Sciatic nerve (tissue), 2 donors: ENCODE measurements around the gene DESI2. TPM values are rescaled to one million over a fixed set of nuclear protein-coding genes. Genes with fewer than 3 reads are reported as not detected.

Experiments used
- ATAC-seq: fragments of 200-7000 bp; cut with Tn5 transposase; one replicate; pipeline ENCODE4 v1.9.1; 2020; ENCODE audit warnings: mild to moderate bottlenecking, moderate library complexity
- DNase-seq: peaks from one replicate; pipeline ENCODE4 v3.0.0-alpha.2; 2020; ENCODE audit warnings: low spot score
- intact Hi-C: fragments of 100-400 bp; cut with DNase I; formaldehyde crosslinking; loops from one replicate; pipeline ENCODE4 v1.14.2; 2022
- total RNA-seq: library from RNA; stranded (reverse); fragmentation: NEBNext Ultra II Directional; extraction: Animal tissue kit (Norgen Biotek cat#: 25700); gene quantifications from one replicate; pipeline ENCODE4 v1.2.1, GENCODE V29; 2021
- donor health status: DM: no; HTN: no; CAD: no.
- donor health status: DM: no; HTN: no; CAD: no.

Gene DESI2
- total RNA-seq, result 19.3 TPM

GRCh38 chr1:244652623-244653438, at the start of gene DESI2:
TSS of gene DESI2 (plus strand) at chr1:244653126. CDS start at chr1:244653314, 188 bp downstream.
- ATAC-seq (peak; percentile 99), DNase-seq (peak; percentile 98)
- intact Hi-C loops, result no loop called here

GRCh38 chr1:244603498-244603897, 49.4 kb upstream of the DESI2 start:
- no peak for ATAC-seq
- DNase-seq, result no peak
- intact Hi-C loops, result loop anchor here (5.0 kb wide), 1 partner anchor 194 kb away; no protein-coding TSS in a partner anchor

GRCh38 chr1:244605835-244606370, 47.0 kb upstream of the DESI2 start:
- no peak for DNase-seq
- no peak for ATAC-seq
- intact Hi-C loops, result no loop called here

- intact Hi-C loops, result no loop called here
- no peak for DNase-seq
- ATAC-seq, result no peak
Observed at GRCh38 chr1:244614113-244614836, 38.7 kb upstream of the DESI2 start.

- ATAC-seq (no peak), DNase-seq (no peak)
- intact Hi-C loops, result no loop called here
Observed at GRCh38 chr1:244614879-244615278, 38.0 kb upstream of the DESI2 start.

- DNase-seq (no peak), ATAC-seq (no peak)
- intact Hi-C loops, result no loop called here
Observed at GRCh38 chr1:244615301-244615700, 37.6 kb upstream of the DESI2 start.

- intact Hi-C loops, result no loop called here
- ATAC-seq, result no peak
- no peak for DNase-seq
Observed at GRCh38 chr1:244626709-244627108, 26.2 kb upstream of the DESI2 start.

GRCh38 chr1:244628789-244629188, 24.1 kb upstream of the DESI2 start:
- no peak for ATAC-seq
- intact Hi-C loops, result no loop called here
- no peak for DNase-seq

GRCh38 chr1:244633140-244633539, 19.8 kb upstream of the DESI2 start:
- DNase-seq (no peak), ATAC-seq (no peak)
- intact Hi-C loops, result no loop called here

- intact Hi-C loops, result no loop called here
- ATAC-seq, result no peak
Observed at GRCh38 chr1:244634546-244634945, 18.4 kb upstream of the DESI2 start.

GRCh38 chr1:244636488-244637259, 16.3 kb upstream of the DESI2 start:
- DNase-seq (no peak), ATAC-seq (no peak)
- intact Hi-C loops, result no loop called here

More at GRCh38 chr1:244634546-244634945, 18.4 kb upstream of the DESI2 start:
- DNase-seq, result no peak

GRCh38 chr1:244639561-244639960, 13.4 kb upstream of the DESI2 start:
- DNase-seq, result no peak
- ATAC-seq, result no peak
- intact Hi-C loops, result no loop called here

GRCh38 chr1:244640917-244641316, 12.0 kb upstream of the DESI2 start:
- DNase-seq (no peak), ATAC-seq (no peak)
- intact Hi-C loops, result no loop called here

- intact Hi-C loops, result no loop called here
- DNase-seq (no peak), ATAC-seq (no peak)
Observed at GRCh38 chr1:244642526-244642925, 10.4 kb upstream of the DESI2 start.

- ATAC-seq (no peak), DNase-seq (no peak)
- intact Hi-C loops, result no loop called here
Observed at GRCh38 chr1:244642988-244643387, 9.9 kb upstream of the DESI2 start.

- DNase-seq (no peak), ATAC-seq (no peak)
- intact Hi-C loops, result no loop called here
Observed at GRCh38 chr1:244645414-244645813, 7.5 kb upstream of the DESI2 start.

GRCh38 chr1:244645890-244646289, 7.0 kb upstream of the DESI2 start:
- ATAC-seq (no peak), DNase-seq (no peak)
- intact Hi-C loops, result no loop called here

GRCh38 chr1:244647819-244648218, 5.1 kb upstream of the DESI2 start:
- intact Hi-C loops, result no loop called here
- ATAC-seq (no peak), DNase-seq (no peak)

GRCh38 chr1:244651956-244652622, 837 bp upstream of the DESI2 start:
- intact Hi-C loops, result no loop called here
- ATAC-seq (peak; percentile 2), DNase-seq (no peak)
